HepG2 (cell line): ENCODE results near the gene ALG3. TPM values are rescaled to one million over a fixed set of nuclear protein-coding genes. Genes with fewer than 3 reads are reported as not detected.
A peak's percentile ranks its signal among the peaks of the same experiment; 100 is the strongest.

ENCODE experiments used
- AHR ChIP-seq: IDR thresholded peaks from 2 replicates; pipeline ENCODE4 v1.6.1; 2018; ENCODE audit warnings: missing genetic modification reagents, missing compliant biosample characterization
- CBX2 ChIP-seq, 2 experiments: fragments of 200-600 bp in 1 of 2; sonication (generic); formaldehyde crosslinking in 1 of 2; IDR thresholded peaks; 2 replicates each; pipeline versions ENCODE4 v1.7.0 to v1.8.1; 2018 to 2022; ENCODE audit warnings: low read depth in 2 of 2, low read length in 1 of 2, mild to moderate bottlenecking in 1 of 2, missing genetic modification reagents in 1 of 2
- HDAC1 ChIP-seq: sonication (generic); formaldehyde crosslinking; IDR thresholded peaks from 2 replicates; pipeline ENCODE4 v1.5.1; 2020; ENCODE audit warnings: mild to moderate bottlenecking, missing genetic modification reagents
- KAT2B ChIP-seq: fragments of 150-350 bp; IDR thresholded peaks from 2 replicates; pipeline ENCODE4 v1.6.1; 2014; ENCODE audit warnings: low read depth, low read length, borderline replicate concordance
- MAF1 ChIP-seq: sonication (generic); formaldehyde crosslinking; IDR thresholded peaks from 2 replicates; pipeline ENCODE4 v1.5.0; 2020; ENCODE audit warnings: missing genetic modification reagents, borderline replicate concordance
- MEIS1 ChIP-seq: sonication (generic); formaldehyde crosslinking; IDR thresholded peaks from 2 replicates; pipeline ENCODE4 v1.9.0; 2021; ENCODE audit warnings: mild to moderate bottlenecking, missing genetic modification reagents, moderate library complexity, borderline replicate concordance
- MTF1 ChIP-seq: sonication (generic); formaldehyde crosslinking; IDR thresholded peaks from 2 replicates; pipeline ENCODE4 v1.5.0; 2020; ENCODE audit warnings: missing genetic modification reagents
- POLR2G ChIP-seq: fragments of 200-400 bp; formaldehyde crosslinking; IDR thresholded peaks from 2 replicates; pipeline ENCODE4 v1.6.1; 2018; ENCODE audit warnings: mild to moderate bottlenecking, low read depth, low read length, moderate library complexity
- RARA ChIP-seq: IDR thresholded peaks from 2 replicates; pipeline ENCODE4 v1.6.1; 2016; ENCODE audit warnings: missing genetic modification reagents, missing compliant biosample characterization
- SAFB2 ChIP-seq: sonication (generic); formaldehyde crosslinking; IDR thresholded peaks from 2 replicates; pipeline ENCODE4 v1.5.1; 2020; ENCODE audit warnings: missing genetic modification reagents, low read depth, mild to moderate bottlenecking, borderline replicate concordance
- SKI ChIP-seq: fragments of 450-650 bp; IDR thresholded peaks from one replicate; pipeline ENCODE4 v1.6.1; 2018; ENCODE audit warnings: mild to moderate bottlenecking; ENCODE audit not compliant: partially characterized antibody
- SRSF1 ChIP-seq: fragments of 200-400 bp; formaldehyde crosslinking; optimal IDR thresholded peaks from 2 replicates; pipeline ENCODE3; 2017; ENCODE audit warnings: mild to moderate bottlenecking, low read depth, low read length, moderate library complexity
- SUZ12 ChIP-seq: fragments of 150-350 bp; IDR thresholded peaks from 2 replicates; pipeline ENCODE4 v1.6.1; 2014; ENCODE audit warnings: low read depth, low read length
- TRIM24 ChIP-seq: sonication (generic); formaldehyde crosslinking; IDR thresholded peaks from 2 replicates; pipeline ENCODE4 v1.8.0; 2022; ENCODE audit warnings: mild to moderate bottlenecking, missing genetic modification reagents
- ZNF224 ChIP-seq: sonication (generic); formaldehyde crosslinking; IDR thresholded peaks from 2 replicates; pipeline ENCODE4 v1.5.0; 2020; ENCODE audit warnings: mild to moderate bottlenecking, missing genetic modification reagents
- ZNF260 ChIP-seq: sonication (generic); formaldehyde crosslinking; IDR thresholded peaks from 2 replicates; pipeline ENCODE4 v1.4.0; 2020; ENCODE audit warnings: missing genetic modification reagents, low read depth, mild to moderate bottlenecking, borderline replicate concordance
- ZNF292 ChIP-seq: sonication (generic); formaldehyde crosslinking; IDR thresholded peaks from 2 replicates; pipeline ENCODE4 v1.8.1; 2022; ENCODE audit warnings: mild to moderate bottlenecking, low read depth, missing genetic modification reagents, borderline replicate concordance
- ZNF44 ChIP-seq: sonication (generic); formaldehyde crosslinking; IDR thresholded peaks from 2 replicates; pipeline ENCODE4 v1.5.1; 2020; ENCODE audit warnings: mild to moderate bottlenecking, missing genetic modification reagents
- ZNF557 ChIP-seq: sonication (generic); formaldehyde crosslinking; IDR thresholded peaks from 2 replicates; pipeline ENCODE4 v1.4.0; 2020; ENCODE audit warnings: missing genetic modification reagents
- ZNF577 ChIP-seq: sonication (generic); formaldehyde crosslinking; IDR thresholded peaks from 2 replicates; pipeline ENCODE4 v1.4.0; 2020; ENCODE audit warnings: mild to moderate bottlenecking, low read depth, missing genetic modification reagents, borderline replicate concordance
- ZNF615 ChIP-seq: sonication (generic); formaldehyde crosslinking; IDR thresholded peaks from 2 replicates; pipeline ENCODE4 v1.5.0; 2020; ENCODE audit warnings: mild to moderate bottlenecking, missing genetic modification reagents, borderline replicate concordance
- ZNF652 ChIP-seq: IDR thresholded peaks from 2 replicates; pipeline ENCODE4 v1.6.1; 2016; ENCODE audit warnings: low read depth, borderline replicate concordance
- polyA plus RNA-seq, 8 experiments: library from polyadenylated mRNA; depleted of rRNA in 3 of 8; stranded (reverse) in 7 of 8; unstranded in 1 of 8; fragments of >200 nt; fragmentation: Illumina TruSeq in 4 of 8; extraction: Trizol in 4 of 8; gene quantifications; 2 replicates each; pipeline versions ENCODE4 v1.2.1 to v1.2.3, GENCODE V29; 2011 to 2016; ENCODE audit warnings: low read depth in 4 of 8, missing spikeins in 1 of 8, mixed read lengths in 1 of 8; ENCODE audit not compliant: insufficient read depth in 1 of 8
- total RNA-seq, 5 experiments: library from RNA; depleted of rRNA; stranded (reverse); fragments of >200 nt; fragmentation: Illumina TruSeq; extraction: Trizol; gene quantifications; 2 replicates each; pipeline ENCODE4 v1.2.3, GENCODE V29; 2016; ENCODE audit warnings: low read depth in 1 of 5
- TF ChIP-seq, protein P1 (sequence below): sonication (generic); formaldehyde crosslinking; IDR thresholded peaks from 2 replicates; pipeline ENCODE4 v1.4.0; 2020; ENCODE audit warnings: mild to moderate bottlenecking, missing genetic modification reagents, borderline replicate concordance
- TF ChIP-seq, protein P2 (sequence below): sonication (generic); formaldehyde crosslinking; IDR thresholded peaks from 2 replicates; pipeline ENCODE4 v1.5.1; 2020; ENCODE audit warnings: missing genetic modification reagents, mild to moderate bottlenecking, borderline replicate concordance
- TF ChIP-seq, protein P3 (sequence below): IDR thresholded peaks from 2 replicates; pipeline ENCODE4 v1.6.1; 2016; ENCODE audit warnings: low read depth, control low read depth

ALG3 gene
- total and polyA plus RNA-seq, 2 of the 13 experiments (the other 11 are each of a cell fraction or from before 2014, with no cell fraction given): 46.6 to 57.1 TPM

DNA sequence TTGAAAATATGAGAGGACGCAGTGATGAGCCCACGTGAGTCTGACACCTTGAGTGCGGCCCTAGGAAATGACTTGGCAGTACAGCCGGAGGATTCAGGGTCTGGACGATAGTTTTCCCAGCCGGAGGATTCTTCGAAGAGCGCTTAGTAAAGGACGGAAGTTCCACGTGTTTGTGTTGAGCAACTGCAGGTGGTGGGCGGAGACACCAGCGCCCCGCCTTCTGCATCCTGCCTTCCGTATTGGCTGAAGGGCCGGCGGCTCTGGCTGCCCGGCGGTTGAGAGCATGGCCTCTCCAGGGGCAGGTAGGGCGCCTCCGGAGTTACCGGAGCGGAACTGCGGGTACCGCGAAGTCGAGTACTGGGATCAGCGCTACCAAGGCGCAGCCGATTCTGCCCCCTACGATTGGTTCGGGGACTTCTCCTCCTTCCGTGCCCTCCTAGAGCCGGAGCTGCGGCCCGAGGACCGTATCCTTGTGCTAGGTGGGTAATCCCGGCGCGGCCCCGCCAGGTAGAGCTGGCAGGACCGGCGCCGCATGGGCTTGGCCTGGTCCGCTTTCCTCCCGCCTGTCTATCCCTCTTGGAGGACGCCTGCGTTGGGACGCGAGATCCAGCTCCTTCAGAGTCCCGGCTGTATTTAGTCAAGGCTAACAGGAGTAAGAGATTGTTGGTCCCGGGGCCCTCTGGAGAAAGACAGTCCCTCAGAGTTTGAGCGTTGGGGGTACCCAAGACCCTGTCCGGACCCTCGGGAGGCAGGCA is 827 bp upstream of the ALG3 start, which contains the start of gene EEF1AKMT4 (continued):
- TF ChIP-seq ZNF615 (CRISPR knock-in tag) (no peak), SAFB2 (CRISPR knock-in tag) (no peak), ZNF224 (CRISPR knock-in tag) (no peak), RARA (no peak), POLR2G (peak; percentile 61), MAF1 (no peak), MTF1 (peak; percentile 64; the same call in 1 of the 2 replicates), AHR (CRISPR knock-in tag) (no peak), MEIS1 (CRISPR knock-in tag) (peak; percentile 54; the same call in 1 of the 2 replicates), SRSF1 (peak; percentile 62), CBX2 (IDR thresholded peaks at IDR 0.05; ENCODE audit: low read depth, low read length) (no peak), CBX2 (CRISPR knock-in tag; IDR thresholded peaks at IDR 0.05; ENCODE audit: low read depth) (no peak), ZNF557 (CRISPR knock-in tag) (0 out of 2 replicates have a peak, but pooled peaks have one; percentile 17), ZNF652 (CRISPR knock-in tag) (no peak; the same call in 1 of the 2 replicates), ZNF577 (CRISPR knock-in tag) (no peak), KAT2B (no peak), SUZ12 (no peak), HDAC1 (CRISPR knock-in tag) (peak; percentile 85), ZNF292 (CRISPR knock-in tag) (no peak), TRIM24 (CRISPR knock-in tag) (no peak), ZNF44 (CRISPR knock-in tag) (peak; percentile 68; the same call in 1 of the 2 replicates), ZNF260 (no peak), SKI (peak; percentile 49)
- TF ChIP-seq, protein P1, sequence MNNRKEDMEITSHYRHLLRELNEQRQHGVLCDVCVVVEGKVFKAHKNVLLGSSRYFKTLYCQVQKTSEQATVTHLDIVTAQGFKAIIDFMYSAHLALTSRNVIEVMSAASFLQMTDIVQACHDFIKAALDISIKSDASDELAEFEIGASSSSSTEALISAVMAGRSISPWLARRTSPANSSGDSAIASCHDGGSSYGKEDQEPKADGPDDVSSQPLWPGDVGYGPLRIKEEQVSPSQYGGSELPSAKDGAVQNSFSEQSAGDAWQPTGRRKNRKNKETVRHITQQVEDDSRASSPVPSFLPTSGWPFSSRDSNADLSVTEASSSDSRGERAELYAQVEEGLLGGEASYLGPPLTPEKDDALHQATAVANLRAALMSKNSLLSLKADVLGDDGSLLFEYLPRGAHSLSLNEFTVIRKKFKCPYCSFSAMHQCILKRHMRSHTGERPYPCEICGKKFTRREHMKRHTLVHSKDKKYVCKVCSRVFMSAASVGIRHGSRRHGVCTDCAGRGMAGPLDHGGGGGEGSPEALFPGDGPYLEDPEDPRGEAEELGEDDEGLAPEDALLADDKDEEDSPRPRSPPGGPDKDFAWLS (CRISPR knock-in tag): no peak
- TF ChIP-seq, protein P2, sequence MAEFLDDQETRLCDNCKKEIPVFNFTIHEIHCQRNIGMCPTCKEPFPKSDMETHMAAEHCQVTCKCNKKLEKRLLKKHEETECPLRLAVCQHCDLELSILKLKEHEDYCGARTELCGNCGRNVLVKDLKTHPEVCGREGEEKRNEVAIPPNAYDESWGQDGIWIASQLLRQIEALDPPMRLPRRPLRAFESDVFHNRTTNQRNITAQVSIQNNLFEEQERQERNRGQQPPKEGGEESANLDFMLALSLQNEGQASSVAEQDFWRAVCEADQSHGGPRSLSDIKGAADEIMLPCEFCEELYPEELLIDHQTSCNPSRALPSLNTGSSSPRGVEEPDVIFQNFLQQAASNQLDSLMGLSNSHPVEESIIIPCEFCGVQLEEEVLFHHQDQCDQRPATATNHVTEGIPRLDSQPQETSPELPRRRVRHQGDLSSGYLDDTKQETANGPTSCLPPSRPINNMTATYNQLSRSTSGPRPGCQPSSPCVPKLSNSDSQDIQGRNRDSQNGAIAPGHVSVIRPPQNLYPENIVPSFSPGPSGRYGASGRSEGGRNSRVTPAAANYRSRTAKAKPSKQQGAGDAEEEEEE: peak; percentile 81; the same call in 1 of the 2 replicates
- TF ChIP-seq, protein P3, sequence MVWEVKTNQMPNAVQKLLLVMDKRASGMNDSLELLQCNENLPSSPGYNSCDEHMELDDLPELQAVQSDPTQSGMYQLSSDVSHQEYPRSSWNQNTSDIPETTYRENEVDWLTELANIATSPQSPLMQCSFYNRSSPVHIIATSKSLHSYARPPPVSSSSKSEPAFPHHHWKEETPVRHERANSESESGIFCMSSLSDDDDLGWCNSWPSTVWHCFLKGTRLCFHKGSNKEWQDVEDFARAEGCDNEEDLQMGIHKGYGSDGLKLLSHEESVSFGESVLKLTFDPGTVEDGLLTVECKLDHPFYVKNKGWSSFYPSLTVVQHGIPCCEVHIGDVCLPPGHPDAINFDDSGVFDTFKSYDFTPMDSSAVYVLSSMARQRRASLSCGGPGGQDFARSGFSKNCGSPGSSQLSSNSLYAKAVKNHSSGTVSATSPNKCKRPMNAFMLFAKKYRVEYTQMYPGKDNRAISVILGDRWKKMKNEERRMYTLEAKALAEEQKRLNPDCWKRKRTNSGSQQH (CRISPR knock-in tag): peak; percentile 81; the same call in 1 of the 2 replicates
